Gastrocnemius medialis (tissue), 4 donors: ENCODE measurements around the gene CHCHD3. TPM values are rescaled to one million over a fixed set of nuclear protein-coding genes. Genes with fewer than 3 reads are reported as not detected.

Experiments
- ATAC-seq, 2 donors: fragments of 150-250 bp; one replicate each; pipeline ENCODE4 v1.9.1; 2016
- DNase-seq, 2 donors: peaks; one replicate each; pipeline ENCODE4 v3.0.0-alpha.2; 2019
- H3K27ac ChIP-seq, 4 donors: fragments of 200-600 bp; sonication (generic); 1 replicate in 1 of 4; 2 replicates in 3 of 4; pipeline ENCODE4 v1.5.1; 2016 to 2018; ENCODE audit warnings: mild to moderate bottlenecking in 2 of 4, moderate library complexity in 1 of 4
- H3K27me3 ChIP-seq, 3 donors: fragments of 200-600 bp; sonication (generic) in 2 of 3; 1 replicate in 1 of 3; 2 replicates in 2 of 3; pipeline versions ENCODE4 v1.5.1 to v1.6.0; 2016 to 2019; ENCODE audit warnings: mild to moderate bottlenecking in 1 of 3, moderate library complexity in 1 of 3
- H3K36me3 ChIP-seq, 2 donors: fragments of 200-600 bp; sonication (generic) in 1 of 2; one replicate each; pipeline ENCODE4 v1.5.1; 2017 to 2018
- H3K4me1 ChIP-seq, 2 donors: fragments of 200-600 bp; sonication (generic) in 1 of 2; one replicate each; pipeline ENCODE4 v1.5.1; 2016 to 2017; ENCODE audit warnings: mild to moderate bottlenecking in 2 of 2
- H3K4me3 ChIP-seq, 4 donors: fragments of 200-600 bp; sonication (generic) in 3 of 4; 1 replicate in 1 of 4; 2 replicates in 3 of 4; pipeline ENCODE4 v1.5.1; 2016 to 2019; ENCODE audit warnings: mild to moderate bottlenecking in 2 of 4
- H3K9me3 ChIP-seq, 3 donors: fragments of 200-600 bp; sonication (generic) in 2 of 3; 1 replicate in 1 of 3; 2 replicates in 2 of 3; pipeline ENCODE4 v1.5.1; 2016 to 2019
- CTCF ChIP-seq, 5 experiments: fragments of 450-650 bp in 3 of 5; fragments of 200-600 bp in 2 of 5; sonication (generic) in 2 of 5; IDR thresholded peaks in 4 of 5; conservative IDR thresholded peaks in 1 of 5; 1 replicate in 4 of 5; 2 replicates in 1 of 5; pipeline ENCODE4 v1.5.1; 2016 to 2019; ENCODE audit warnings: antibody characterized with exemption in 5 of 5, mild to moderate bottlenecking in 3 of 5, moderate library complexity in 3 of 5
- POLR2A ChIP-seq, 2 donors: fragments of 450-650 bp; IDR thresholded peaks; one replicate each; pipeline ENCODE4 v1.6.1; 2017; ENCODE audit warnings: antibody characterized with exemption in 2 of 2, mild to moderate bottlenecking in 2 of 2, moderate library complexity in 2 of 2
- in situ Hi-C, 4 donors: fragments of 200-750 bp; cut with MboI; loops; one replicate each; pipeline versions ENCODE4 v1.15.0 to v1.8.0; 2017; ENCODE audit warnings: low sequenced_read_pairs in 4 of 4
- intact Hi-C: fragments of 100-400 bp; cut with DNase I; formaldehyde crosslinking; loops from one replicate; pipeline ENCODE4 v1.15.1; 2023; ENCODE audit warnings: low total_unique reads
- total RNA-seq, 4 donors: library from RNA; depleted of rRNA; stranded (reverse); fragments of >200 nt; gene quantifications; one replicate each; pipeline versions ENCODE4 v1.1.0 to v1.2.3, GENCODE V29; 2016

The CHCHD3 gene
- total RNA-seq, 4 donors from 2014 or later: 110 to 177 (median 131) TPM

- Histone ChIP-seq H3K27ac (peak overlapping the region in 1 of 4 donors; percentile 37), H3K4me1 (peaks cover 41 to 60% of the 10 kb centered on the region in 2 donors), H3K36me3 (no peaks in the 10 kb centered on the region), H3K9me3 (no peaks in the 10 kb centered on the region), H3K27me3 (no peaks in the 10 kb centered on the region), H3K4me3 (no peak overlapping the region)
- no peak for ATAC-seq
- in situ Hi-C loops (no loop called here), intact Hi-C loops (no loop called here)
- no peak for DNase-seq
- no peak for TF ChIP-seq CTCF (IDR thresholded peaks at IDR 0.05 in 4 of 5, conservative IDR thresholded peaks at IDR 0.05 in 1 of 5)
- no peak for TF ChIP-seq POLR2A (IDR thresholded peaks at IDR 0.05)
Observed at GRCh38 chr7:133077394-133077793, 4.5 kb downstream of the CHCHD3 start.

- DNase-seq: no peak
- no peak for ATAC-seq
- Histone ChIP-seq H3K27me3 (no peaks in the 10 kb centered on the region), H3K9me3 (no peaks in the 10 kb centered on the region), H3K27ac (no peak overlapping the region), H3K4me3 (no peak overlapping the region), H3K36me3 (no peaks in the 10 kb centered on the region), H3K4me1 (peaks cover 39 to 63% of the 10 kb centered on the region in 2 donors)
- intact Hi-C loops (no loop called here), in situ Hi-C loops (no loop called here)
- TF ChIP-seq CTCF (IDR thresholded peaks at IDR 0.05 in 4 of 5, conservative IDR thresholded peaks at IDR 0.05 in 1 of 5): no peak
- no peak for TF ChIP-seq POLR2A (IDR thresholded peaks at IDR 0.05)
Observed at GRCh38 chr7:133076142-133076541, 5.7 kb downstream of the CHCHD3 start.

- Histone ChIP-seq H3K27ac (peak overlapping the region in 1 of 4 donors; percentile 11), H3K4me1 (peaks cover 12 to 28% of the 10 kb centered on the region in 2 donors), H3K27me3 (no peaks in the 10 kb centered on the region), H3K9me3 (no peaks in the 10 kb centered on the region), H3K36me3 (peaks cover 0 to 18% of the 10 kb centered on the region in 2 donors), H3K4me3 (no peak overlapping the region)
- ATAC-seq (no peak), DNase-seq (no peak)
- in situ Hi-C loops: no loop called here
- no peak for TF ChIP-seq POLR2A (IDR thresholded peaks at IDR 0.05)
- no peak for TF ChIP-seq CTCF (IDR thresholded peaks at IDR 0.05 in 4 of 5, conservative IDR thresholded peaks at IDR 0.05 in 1 of 5)
- intact Hi-C loops: no loop called here
Observed at GRCh38 chr7:133071506-133071905, 10.4 kb downstream of the CHCHD3 start.

- H3K4me1 ChIP-seq: peaks cover 10 to 18% of the 10 kb centered on the region in 2 donors
- no peak overlapping the region for H3K4me3 ChIP-seq
- peak overlapping the region in 3 of 4 donors; percentile 11 to 58 (median 25) for H3K27ac ChIP-seq
- DNase-seq (no peak), ATAC-seq (peak in 1 of 2 donors; percentile 50)
- H3K36me3 ChIP-seq: peaks cover 0 to 18% of the 10 kb centered on the region in 2 donors
- H3K9me3 ChIP-seq: no peaks in the 10 kb centered on the region
- intact Hi-C loops (no loop called here), in situ Hi-C loops (no loop called here)
- H3K27me3 ChIP-seq: no peaks in the 10 kb centered on the region
- TF ChIP-seq POLR2A (IDR thresholded peaks at IDR 0.05) (no peak), CTCF (IDR thresholded peaks at IDR 0.05 in 4 of 5, conservative IDR thresholded peaks at IDR 0.05 in 1 of 5) (no peak)
Observed at GRCh38 chr7:133070562-133070961, 11.3 kb downstream of the CHCHD3 start.

- TF ChIP-seq POLR2A (IDR thresholded peaks at IDR 0.05) (no peak), CTCF (IDR thresholded peaks at IDR 0.05 in 4 of 5, conservative IDR thresholded peaks at IDR 0.05 in 1 of 5) (no peak)
- in situ Hi-C loops: no loop called here
Observed at GRCh38 chr7:133065301-133065700, 16.6 kb downstream of the CHCHD3 start.

More at GRCh38 chr7:133065301-133065700, 16.6 kb downstream of the CHCHD3 start:
- H3K9me3 ChIP-seq: no peaks in the 10 kb centered on the region
- intact Hi-C loops: no loop called here
- ATAC-seq (no peak), DNase-seq (no peak)
- no peak overlapping the region for H3K4me3 ChIP-seq
- H3K27ac ChIP-seq: no peak overlapping the region
- H3K36me3 ChIP-seq: peaks cover 0 to 18% of the 10 kb centered on the region in 2 donors
- H3K4me1 ChIP-seq: peaks cover 16 to 21% of the 10 kb centered on the region in 2 donors
- H3K27me3 ChIP-seq: no peaks in the 10 kb centered on the region
